ENCODE data around the gene ABCA4. TPM values are rescaled to one million over a fixed set of nuclear protein-coding genes. Genes with fewer than 3 reads are reported as not detected.
"Not testable (repeated sequence)": the region's sequence is repeated elsewhere in the genome, so short reads cannot be mapped to it uniquely, and the experiment has no call there.

Gene ABCA4
- total RNA-seq, 1 donor from 2014 or later = 6.0 TPM

GRCh38 chr1:93992954-93993353, 128.0 kb downstream of the ABCA4 start:
- Mint-ChIP-seq H3K27me3 (ENCODE audit: unreplicated experiment) (no peaks in the 10 kb centered on the region), H3K4me1 (ENCODE audit: unreplicated experiment) (peaks cover 38% of the 10 kb centered on the region), H3K36me3 (ENCODE audit: unreplicated experiment) (no peaks in the 10 kb centered on the region), H3K27ac (ENCODE audit: unreplicated experiment) (no peak overlapping the region), H3K9me3 (ENCODE audit: unreplicated experiment) (no peaks in the 10 kb centered on the region), H3K4me3 (ENCODE audit: unreplicated experiment) (no peak overlapping the region)
- DNase-seq (ENCODE audit: extremely low spot score, unreplicated experiment) = no peak
- TF ChIP-seq CTCF (IDR thresholded peaks at IDR 0.05) = no peak

DNA sequence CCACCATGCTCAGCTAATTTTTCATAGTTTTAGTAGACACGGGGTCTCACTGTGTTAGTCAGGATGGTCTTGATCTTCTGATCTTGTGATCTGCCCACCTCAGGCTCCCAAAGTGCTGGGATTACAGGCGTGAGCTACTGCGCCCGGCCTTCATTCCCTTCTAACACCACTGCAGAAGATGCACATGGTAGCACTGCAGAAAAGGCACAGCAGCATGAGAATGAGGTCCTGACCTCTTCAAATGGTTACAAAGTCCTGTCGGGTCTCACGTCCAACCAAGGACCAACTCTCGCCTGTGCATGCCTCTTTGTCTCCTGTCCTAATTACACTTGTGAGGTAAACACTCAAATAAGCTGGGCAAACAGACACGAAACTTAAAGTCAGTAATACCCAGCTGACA, 128.8 kb downstream of the ABCA4 start:
- H3K36me3 Mint-ChIP-seq (ENCODE audit: unreplicated experiment) = no peaks in the 10 kb centered on the region
- no peaks in the 10 kb centered on the region for H3K27me3 Mint-ChIP-seq (ENCODE audit: unreplicated experiment)
- no peak for TF ChIP-seq CTCF (IDR thresholded peaks at IDR 0.05)
- no peaks in the 10 kb centered on the region for H3K9me3 Mint-ChIP-seq (ENCODE audit: unreplicated experiment)
- DNase-seq (ENCODE audit: extremely low spot score, unreplicated experiment) = no peak
- H3K27ac Mint-ChIP-seq (ENCODE audit: unreplicated experiment) = no peak overlapping the region
- no peak overlapping the region for H3K4me3 Mint-ChIP-seq (ENCODE audit: unreplicated experiment)
- peaks cover 41% of the 10 kb centered on the region for H3K4me1 Mint-ChIP-seq (ENCODE audit: unreplicated experiment)

DNA sequence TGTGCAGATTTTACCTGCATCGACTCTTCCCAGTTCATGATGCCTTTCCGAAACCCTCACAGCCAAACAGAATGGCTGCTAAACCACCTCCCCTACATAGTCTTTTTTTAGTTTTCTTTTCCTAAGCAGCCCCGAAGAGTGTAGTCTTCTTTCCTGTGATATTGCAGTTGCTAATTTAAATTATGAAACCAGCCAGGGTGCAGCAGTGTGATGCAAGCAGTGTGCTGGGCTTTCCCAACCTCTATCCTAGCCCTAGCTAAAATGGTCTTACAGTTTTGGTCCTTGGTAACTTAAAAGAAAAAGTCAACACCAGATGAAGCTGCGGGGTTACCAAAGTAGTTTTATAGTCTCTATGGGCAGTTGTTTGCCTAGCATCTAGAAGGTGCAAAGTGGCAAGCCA, 129.7 kb downstream of the ABCA4 start:
- no peak for DNase-seq (ENCODE audit: extremely low spot score, unreplicated experiment)
- Mint-ChIP-seq H3K4me1 (ENCODE audit: unreplicated experiment) (peaks cover 41% of the 10 kb centered on the region), H3K27ac (ENCODE audit: unreplicated experiment) (no peak overlapping the region)

DNA sequence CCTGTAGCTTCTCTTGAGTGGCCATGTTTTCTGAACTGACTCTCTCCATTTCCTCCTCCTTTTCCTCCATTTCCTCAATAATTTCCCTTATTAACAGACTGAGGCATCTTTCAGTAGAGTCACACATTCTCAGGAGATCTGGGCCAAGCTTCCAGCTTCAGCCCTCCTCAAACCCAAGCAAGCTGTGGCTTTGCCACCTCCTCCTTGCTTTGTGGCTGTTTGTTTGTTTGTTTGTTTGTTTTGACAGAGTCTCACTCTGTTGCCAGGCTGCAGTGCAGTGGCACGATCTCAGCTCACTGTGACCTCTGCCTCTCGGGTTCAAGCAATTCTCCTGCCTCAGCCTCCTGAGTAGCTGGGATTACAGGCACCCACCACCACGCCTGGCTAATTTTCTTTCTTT, 130.5 kb downstream of the ABCA4 start:
- H3K9me3 Mint-ChIP-seq (ENCODE audit: unreplicated experiment); DNase-seq (ENCODE audit: extremely low spot score, unreplicated experiment); H3K4me3 Mint-ChIP-seq (ENCODE audit: unreplicated experiment); H3K27me3 Mint-ChIP-seq (ENCODE audit: unreplicated experiment); H3K36me3 Mint-ChIP-seq (ENCODE audit: unreplicated experiment): not testable (repeated sequence)
- H3K27ac Mint-ChIP-seq (ENCODE audit: unreplicated experiment) = peak overlapping the region; percentile 20
- H3K4me1 Mint-ChIP-seq (ENCODE audit: unreplicated experiment) = peaks cover 33% of the 10 kb centered on the region

More for the DNA sequence above, 129.7 kb downstream of the ABCA4 start:
- Mint-ChIP-seq H3K27me3 (ENCODE audit: unreplicated experiment) (no peaks in the 10 kb centered on the region), H3K9me3 (ENCODE audit: unreplicated experiment) (no peaks in the 10 kb centered on the region), H3K36me3 (ENCODE audit: unreplicated experiment) (peaks cover 2% of the 10 kb centered on the region), H3K4me3 (ENCODE audit: unreplicated experiment) (no peak overlapping the region)
- TF ChIP-seq CTCF (IDR thresholded peaks at IDR 0.05) = no peak

DNA sequence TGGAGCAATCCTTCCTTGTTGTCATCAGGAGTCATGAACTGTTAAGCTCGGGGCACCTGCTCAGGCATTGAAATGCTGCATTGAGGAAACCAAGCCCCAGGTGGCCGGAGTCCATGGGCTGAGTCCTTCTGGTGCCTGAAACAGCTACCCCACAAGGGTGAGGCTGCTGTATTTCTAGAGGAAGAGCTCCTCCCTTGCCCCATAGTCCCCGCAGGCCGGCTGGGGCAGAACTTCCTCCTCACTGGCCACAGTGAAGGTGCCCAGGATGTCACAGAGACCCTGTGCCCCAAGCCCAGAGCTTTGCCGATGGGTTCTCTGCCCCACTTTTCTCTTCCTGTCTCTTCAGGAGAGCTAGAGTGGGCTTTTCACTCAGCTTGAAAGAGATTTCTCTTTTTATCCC, 130.9 kb downstream of the ABCA4 start:
- peaks cover 33% of the 10 kb centered on the region for H3K4me1 Mint-ChIP-seq (ENCODE audit: unreplicated experiment)
- no peaks in the 10 kb centered on the region for H3K27me3 Mint-ChIP-seq (ENCODE audit: unreplicated experiment)
- TF ChIP-seq CTCF (IDR thresholded peaks at IDR 0.05) = no peak
- H3K27ac Mint-ChIP-seq (ENCODE audit: unreplicated experiment) = peak overlapping the region; percentile 27
- DNase-seq (ENCODE audit: extremely low spot score, unreplicated experiment) = no peak
- no peak overlapping the region for H3K4me3 Mint-ChIP-seq (ENCODE audit: unreplicated experiment)
- peaks cover 2% of the 10 kb centered on the region for H3K36me3 Mint-ChIP-seq (ENCODE audit: unreplicated experiment)
- no peaks in the 10 kb centered on the region for H3K9me3 Mint-ChIP-seq (ENCODE audit: unreplicated experiment)

DNA sequence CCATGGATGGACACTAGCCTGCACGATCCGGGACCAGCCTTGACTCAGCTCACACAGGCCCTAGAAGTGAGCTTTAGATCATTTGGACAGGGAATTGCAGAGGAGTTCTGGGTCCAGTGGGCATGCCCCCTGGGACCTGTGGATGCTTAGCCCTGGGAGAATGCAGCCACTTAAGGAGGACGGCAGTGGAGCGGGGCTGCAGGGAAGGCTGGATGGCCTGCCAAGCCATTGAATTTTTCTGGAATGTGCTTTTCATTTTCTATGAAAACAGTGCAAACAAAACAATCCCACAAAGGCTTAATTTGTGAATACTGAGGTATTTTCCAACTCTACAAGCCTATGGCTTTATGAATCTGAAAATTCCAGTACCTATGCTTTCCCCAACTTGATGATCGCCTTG, 131.3 kb downstream of the ABCA4 start:
- H3K27me3 Mint-ChIP-seq (ENCODE audit: unreplicated experiment) = no peaks in the 10 kb centered on the region
- peak overlapping the region; percentile 16 for H3K27ac Mint-ChIP-seq (ENCODE audit: unreplicated experiment)
- no peaks in the 10 kb centered on the region for H3K9me3 Mint-ChIP-seq (ENCODE audit: unreplicated experiment)
- TF ChIP-seq CTCF (IDR thresholded peaks at IDR 0.05) = no peak
- H3K4me1 Mint-ChIP-seq (ENCODE audit: unreplicated experiment) = peaks cover 33% of the 10 kb centered on the region
- H3K36me3 Mint-ChIP-seq (ENCODE audit: unreplicated experiment) = peaks cover 2% of the 10 kb centered on the region
- no peak overlapping the region for H3K4me3 Mint-ChIP-seq (ENCODE audit: unreplicated experiment)
- no peak for DNase-seq (ENCODE audit: extremely low spot score, unreplicated experiment)

Measured in osteocyte (in vitro differentiated cells).